Measurements from ENCODE around the gene TFAP2C. TPM values are rescaled to one million over a fixed set of nuclear protein-coding genes. Genes with fewer than 3 reads are reported as not detected.

Gene TFAP2C
- total RNA-seq = under 1 TPM; 0.47 to 0.56 TPM
- long read RNA-seq = 0 reads

DNA sequence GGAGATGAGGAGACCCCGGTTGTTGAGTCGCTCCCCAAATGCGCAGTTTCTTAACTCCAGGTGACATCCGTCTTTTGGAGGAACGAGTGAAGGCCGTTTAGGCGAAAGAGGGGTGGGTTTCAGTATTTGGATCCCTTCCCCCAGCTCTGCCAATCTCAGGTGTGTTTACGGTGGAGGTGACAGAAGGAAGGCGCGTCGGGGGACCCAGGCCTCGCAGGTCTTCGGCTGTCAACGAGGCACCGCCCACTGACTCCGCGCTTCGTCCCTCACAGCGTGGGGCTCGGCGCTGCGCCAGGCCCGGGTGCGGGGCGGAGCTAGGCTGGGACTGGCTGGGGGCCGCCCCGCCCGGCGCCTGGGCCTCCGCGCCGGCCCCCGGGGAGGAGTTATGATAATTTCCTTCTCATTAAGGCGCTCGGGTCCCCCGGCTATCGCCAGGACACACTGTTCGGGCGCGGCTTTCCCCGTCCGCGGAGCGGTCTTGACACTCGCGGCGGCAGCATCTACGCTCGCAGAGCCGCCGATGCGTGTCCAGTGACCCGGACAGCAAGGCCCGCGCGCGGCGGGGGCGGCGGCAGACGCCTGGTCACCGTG is at the start of gene TFAP2C:
TFAP2C (plus strand) TSS at position 434 of the 591 bp plus-strand sequence. CDS start 239 bp downstream, outside the sequence.
- ATAC-seq (peak; percentile 69 to 91), DNase-seq (peak; percentile 76)
- intact Hi-C loops (cut with DNase I) = no loop called here

DNA sequence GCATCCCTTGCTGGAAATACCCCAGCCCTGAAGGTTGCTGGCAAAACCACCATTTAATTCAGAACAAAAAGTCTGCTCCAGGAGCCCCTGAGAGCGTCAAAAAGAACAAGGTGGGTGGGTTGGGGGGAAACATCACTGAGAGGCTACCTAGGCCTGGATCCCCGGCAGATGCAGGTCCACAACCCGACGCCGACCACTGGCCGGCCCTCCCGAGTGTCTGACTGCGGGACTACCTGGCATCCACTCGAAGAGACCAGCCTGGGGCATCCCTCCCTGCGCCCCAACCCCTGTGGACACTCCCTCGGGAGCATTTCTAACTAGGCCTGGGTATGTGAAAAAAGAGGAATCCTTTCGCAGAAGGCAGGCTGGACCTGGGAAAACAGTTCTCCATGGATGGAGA is 48.9 kb upstream of the TFAP2C start:
- ATAC-seq = no peak
- DNase-seq = no peak
- intact Hi-C loops (cut with DNase I) = no loop called here

DNA sequence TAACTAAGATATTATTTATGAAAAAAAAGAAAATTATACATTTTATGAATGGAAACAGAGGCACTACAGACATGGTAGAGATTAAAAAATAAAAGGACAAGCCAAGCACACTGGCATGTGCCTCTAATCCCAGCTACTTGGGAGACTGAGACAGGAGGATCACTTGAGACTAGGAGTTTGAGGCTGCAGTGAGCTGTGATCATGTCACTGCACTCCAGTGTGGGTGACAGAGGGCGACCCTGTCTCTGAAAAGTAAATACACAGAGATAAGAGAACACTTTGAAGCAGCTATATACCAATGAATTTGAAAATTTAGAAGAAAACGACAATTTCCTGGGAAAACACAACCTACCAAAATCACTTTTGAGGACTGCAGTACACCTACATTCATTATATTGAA is 47.4 kb upstream of the TFAP2C start:
- intact Hi-C loops (cut with DNase I) = no loop called here
- no peak for DNase-seq
- ATAC-seq = no peak

DNA sequence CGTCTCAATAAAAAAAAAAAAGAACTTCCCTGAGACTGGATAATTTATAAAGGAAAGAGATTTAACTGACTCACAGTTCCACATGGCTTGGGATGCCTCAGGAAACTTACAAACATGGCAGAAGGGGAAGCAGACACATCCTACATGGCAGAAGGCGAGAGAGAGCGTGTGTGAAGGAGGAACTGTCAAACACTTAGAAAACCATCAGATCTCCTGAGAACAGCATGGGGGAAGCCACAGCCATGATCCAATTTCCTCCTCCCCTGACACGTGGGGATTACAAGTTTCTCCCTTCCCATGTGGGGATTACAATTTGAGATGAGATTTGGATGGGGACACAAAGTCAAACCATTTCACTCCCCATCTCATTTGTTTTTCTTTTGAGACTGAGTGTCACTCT is 46.6 kb upstream of the TFAP2C start:
- DNase-seq = no peak
- no peak for ATAC-seq
- intact Hi-C loops (cut with DNase I) = no loop called here

DNA sequence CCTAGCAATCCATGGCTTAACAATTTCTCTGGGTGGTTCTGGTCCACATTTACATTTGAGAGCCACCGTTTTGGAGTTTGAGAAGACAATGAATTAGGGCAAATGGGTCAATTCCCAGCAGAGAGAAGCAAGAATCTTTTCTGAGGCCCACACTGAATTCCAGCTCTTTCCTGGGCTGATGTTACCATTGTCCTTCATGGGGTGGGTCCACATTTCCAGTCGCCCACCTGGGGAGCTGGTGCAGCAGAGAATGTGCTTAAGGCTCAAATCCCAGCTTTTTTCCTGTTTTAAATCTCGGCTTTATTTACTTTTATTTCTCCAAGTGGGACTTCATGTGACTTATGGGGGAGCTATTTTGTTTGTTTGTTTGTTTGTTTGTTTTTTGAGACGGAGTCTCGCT is 44.2 kb upstream of the TFAP2C start:
- no peak for DNase-seq
- no peak for ATAC-seq
- intact Hi-C loops (cut with DNase I) = no loop called here

DNA sequence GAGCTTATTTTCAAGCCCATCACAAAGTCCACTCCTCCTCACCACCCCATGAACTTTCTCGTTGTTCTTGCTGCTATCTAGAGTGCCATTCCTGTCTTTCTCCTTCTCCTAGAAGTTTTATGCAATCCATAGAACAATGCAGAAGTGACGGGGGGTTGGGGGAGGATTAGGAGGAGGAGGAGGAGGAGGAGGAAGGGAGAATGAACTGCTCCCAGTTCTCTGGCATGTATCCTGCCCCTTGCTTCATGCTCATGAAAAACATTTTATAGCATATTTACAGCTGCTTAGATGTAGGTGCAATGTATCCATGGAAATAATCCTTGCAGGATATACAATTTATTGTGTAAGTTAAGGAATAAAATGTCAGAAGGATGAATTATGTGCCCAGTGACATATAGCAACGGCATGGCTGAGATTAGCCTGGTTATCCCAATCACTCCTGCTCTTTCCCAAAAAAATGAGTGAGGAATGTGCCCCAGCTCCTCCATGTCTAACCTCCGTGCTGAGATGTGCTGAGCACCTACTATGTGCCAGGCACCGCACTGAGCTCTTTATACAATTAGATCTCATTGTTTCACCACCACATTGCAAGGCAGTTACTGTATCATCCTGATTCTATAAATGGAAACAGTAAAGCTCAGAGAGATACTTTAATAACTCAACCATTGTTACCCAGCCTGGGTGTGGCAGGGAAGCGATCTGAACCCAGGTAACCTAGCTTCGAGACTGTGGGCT is 41.6 kb upstream of the TFAP2C start:
- DNase-seq = no peak
- intact Hi-C loops (cut with DNase I) = no loop called here
- ATAC-seq = no peak

DNA sequence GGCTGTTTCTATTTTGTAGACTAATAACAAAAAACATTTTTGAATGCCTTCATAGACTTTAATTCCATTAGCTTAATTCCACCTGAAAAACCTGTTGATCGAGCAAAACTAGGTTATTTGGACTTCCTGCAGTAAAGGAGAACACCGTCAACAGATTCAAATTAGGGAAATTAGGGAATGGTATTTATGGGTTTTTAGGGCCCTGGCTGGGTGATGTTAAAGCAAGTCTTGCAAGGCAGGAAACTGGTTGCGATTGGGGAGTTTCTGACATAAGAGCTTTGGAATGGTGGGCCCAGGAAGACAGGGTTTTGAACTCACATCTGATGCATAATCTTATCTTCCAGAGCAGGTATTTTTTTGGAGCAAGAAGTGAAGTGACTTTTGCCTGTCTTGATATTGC is 40.1 kb upstream of the TFAP2C start:
- ATAC-seq = no peak

DNA sequence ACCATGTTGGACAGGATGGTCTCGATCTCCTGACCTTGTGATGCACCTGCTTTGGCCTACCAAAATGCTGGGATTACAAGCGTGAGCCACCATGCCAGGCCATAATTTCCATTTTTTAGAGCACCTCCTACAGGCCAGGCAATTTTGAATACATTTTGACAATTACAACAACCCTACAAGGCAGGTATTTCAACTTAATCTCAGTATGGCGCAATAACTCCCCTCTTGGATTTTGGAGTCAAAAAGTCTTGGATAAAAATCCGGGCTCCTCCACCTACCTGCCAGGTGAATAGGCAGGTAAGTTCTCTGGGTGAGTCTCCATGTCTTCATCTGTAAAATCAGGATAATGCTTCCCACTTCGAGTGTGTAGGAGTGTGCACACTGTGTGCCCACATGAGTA is 39.5 kb upstream of the TFAP2C start:
- DNase-seq (no peak), ATAC-seq (no peak)
- intact Hi-C loops (cut with DNase I) = no loop called here

More for the DNA sequence above, 40.1 kb upstream of the TFAP2C start:
- DNase-seq = no peak
- intact Hi-C loops (cut with DNase I) = no loop called here

DNA sequence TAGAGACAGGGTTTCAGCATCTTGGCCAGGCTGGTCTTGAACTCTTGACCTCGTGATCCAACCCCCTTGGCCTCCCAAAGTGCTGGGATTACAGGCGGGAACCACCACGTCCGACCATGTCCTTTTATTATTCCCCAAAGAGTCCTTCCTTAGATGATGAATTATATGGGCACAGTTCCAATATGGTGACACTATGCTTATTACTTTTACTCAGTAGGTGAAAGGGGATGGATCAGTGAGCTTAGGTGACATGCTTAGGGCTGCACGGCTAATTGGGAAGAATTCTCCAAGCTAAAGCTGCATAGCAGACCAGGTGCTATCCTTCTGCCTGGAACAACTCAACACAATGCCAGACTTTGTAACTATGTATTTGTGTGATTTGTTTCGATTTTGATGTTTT is 38.2 kb upstream of the TFAP2C start:
- ATAC-seq (no peak), DNase-seq (no peak)
- intact Hi-C loops (cut with DNase I) = no loop called here

DNA sequence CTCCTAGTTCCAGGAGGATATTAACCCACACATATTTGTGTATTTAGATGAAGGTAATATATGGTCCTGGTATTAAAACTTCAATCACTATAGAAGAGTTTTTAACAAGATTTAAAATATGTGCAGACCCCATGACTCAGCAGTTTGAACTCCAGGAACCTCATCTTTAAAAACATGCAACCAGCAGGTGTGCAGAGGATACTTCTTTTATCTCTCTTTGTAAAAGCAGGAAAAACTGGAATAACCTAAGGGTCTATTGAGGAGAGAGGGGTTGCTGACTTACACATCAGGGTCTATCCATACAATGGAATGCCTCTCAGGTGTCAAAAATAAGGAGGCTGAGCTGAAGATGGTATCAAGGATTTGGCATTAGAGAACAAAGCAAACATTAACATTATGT is 36.9 kb upstream of the TFAP2C start:
- intact Hi-C loops (cut with DNase I) = no loop called here
- DNase-seq (no peak), ATAC-seq (no peak)

DNA sequence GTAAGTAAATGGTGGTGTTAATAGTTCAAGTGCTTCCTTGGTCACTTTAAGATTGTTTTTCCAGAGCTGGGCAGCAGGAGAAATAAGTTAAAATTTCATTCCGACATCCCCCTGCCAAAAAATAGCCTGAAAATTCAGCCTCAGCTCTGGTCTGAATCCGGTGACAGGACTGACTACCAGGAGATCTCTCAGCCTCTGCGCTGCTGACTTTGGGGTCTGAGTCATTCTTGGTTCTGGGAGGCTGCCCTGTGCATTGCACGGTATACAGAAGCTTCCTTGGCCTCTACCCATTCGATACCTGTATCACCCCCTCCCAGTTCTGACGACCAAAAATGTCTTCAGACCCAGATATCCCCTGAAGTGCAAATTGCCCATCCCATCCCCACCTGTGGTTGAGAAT is 36.3 kb upstream of the TFAP2C start:
- no peak for DNase-seq
- no peak for ATAC-seq
- intact Hi-C loops (cut with DNase I) = no loop called here

DNA sequence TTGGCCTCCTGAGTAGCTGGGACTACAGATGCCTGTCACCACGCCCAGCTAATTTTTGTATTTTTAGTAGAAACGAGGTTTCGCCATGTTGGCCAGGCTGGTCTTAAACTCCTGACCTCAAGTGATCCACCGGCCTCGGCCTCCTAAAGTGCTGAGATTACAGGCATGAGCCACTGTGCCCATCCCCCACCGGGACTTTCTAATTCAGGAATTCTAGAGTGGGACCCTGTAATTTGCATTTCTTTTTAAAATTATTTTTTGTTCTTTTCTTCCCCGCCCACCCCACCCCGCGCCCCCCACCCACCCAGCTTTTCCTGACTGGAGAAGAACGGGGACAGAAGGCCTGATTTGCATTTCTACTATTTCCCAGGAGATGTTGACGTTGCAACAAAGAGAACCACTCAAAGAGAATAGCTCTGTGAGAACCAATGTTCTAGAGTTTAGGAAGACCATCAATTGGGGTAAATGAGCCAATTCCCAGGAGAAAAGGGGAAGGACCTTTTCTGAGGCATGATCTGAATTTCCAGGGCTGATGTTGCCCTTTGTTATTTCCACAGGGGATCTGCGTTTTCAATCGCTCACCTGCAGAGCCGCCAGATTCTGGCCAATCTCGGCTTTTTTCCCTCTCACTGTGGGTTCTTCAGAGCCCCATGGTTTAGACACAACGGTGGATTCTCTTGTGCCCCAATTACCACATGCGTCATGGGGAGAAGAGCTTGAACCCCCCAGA is 33.2 kb upstream of the TFAP2C start:
- intact Hi-C loops (cut with DNase I) = no loop called here
- ATAC-seq (no peak), DNase-seq (no peak)

DNA sequence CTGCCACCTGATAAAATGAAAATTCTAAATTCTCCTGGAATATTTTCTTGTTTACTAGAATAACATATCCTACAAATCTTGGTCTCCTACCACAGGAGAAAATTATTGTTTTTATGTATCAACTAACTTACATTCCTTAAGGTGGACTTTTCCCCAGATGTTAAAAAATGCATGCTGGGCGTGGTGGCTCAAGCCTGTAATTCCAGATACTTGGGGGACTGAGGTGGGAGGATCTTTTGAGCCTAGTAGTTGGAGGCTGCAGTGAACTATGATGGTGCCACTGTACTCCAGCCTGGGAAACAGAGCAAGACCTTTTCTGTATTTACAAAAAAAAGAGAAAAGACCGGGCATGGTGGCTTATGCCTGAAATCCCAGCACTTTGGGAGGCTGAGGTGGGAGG is 27.9 kb upstream of the TFAP2C start:
- DNase-seq (no peak), ATAC-seq (no peak)
- intact Hi-C loops (cut with DNase I) = no loop called here

DNA sequence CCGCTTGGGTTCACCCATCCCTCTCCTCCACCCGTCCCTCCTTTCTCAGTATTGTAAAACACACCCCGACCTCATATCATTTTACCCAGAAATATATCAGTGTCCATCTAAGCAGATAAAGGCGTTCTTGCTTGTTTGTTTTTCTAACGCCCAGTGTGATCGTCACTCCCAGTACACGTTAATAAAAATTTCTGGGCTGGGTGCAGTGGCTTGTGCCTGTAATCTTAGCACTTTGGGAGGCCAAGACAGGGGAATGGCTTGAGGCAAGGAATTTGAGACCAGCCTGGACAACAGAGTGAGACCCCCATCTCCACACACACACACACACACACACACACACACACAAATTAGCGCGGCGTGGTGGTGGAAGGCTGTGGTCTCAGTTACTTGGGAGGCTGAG is 24.4 kb upstream of the TFAP2C start:
- intact Hi-C loops (cut with DNase I) = no loop called here
- ATAC-seq (no peak), DNase-seq (no peak)

DNA sequence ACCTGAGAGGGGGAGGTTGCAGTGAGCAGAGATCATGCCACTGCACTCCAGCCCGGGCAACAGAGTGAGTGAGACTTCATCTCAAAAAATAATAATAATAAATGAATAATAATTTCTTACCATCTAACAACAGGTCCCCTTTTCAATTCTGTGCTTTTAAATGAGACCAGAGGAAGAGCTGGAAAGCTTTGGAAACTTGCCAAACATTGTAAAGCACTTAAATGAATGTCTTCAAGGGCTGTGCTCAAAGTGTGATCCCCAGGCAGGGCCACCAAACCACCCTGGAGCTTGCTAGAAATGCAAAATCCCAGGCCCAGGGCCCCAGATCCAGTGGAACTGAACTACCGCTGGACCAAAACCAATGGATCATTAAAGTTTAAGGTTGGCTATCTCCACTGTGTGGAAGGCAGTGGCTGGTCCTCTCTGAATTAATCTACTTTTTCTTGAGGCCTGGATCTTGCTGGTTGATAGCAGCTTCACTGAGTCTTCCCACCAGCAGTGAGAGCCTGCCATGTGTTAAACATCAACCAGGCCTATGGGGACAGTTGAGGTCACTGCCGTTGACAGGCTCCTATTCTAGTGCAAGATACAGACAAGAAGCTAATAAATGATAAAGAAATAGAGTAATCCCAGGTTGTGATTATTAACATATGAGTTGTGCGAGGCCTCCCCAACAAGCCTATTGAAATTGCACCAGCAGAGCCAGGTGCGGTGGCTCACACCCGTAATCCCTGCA is 23.7 kb upstream of the TFAP2C start:
- DNase-seq (no peak), ATAC-seq (no peak)
- intact Hi-C loops (cut with DNase I) = no loop called here

DNA sequence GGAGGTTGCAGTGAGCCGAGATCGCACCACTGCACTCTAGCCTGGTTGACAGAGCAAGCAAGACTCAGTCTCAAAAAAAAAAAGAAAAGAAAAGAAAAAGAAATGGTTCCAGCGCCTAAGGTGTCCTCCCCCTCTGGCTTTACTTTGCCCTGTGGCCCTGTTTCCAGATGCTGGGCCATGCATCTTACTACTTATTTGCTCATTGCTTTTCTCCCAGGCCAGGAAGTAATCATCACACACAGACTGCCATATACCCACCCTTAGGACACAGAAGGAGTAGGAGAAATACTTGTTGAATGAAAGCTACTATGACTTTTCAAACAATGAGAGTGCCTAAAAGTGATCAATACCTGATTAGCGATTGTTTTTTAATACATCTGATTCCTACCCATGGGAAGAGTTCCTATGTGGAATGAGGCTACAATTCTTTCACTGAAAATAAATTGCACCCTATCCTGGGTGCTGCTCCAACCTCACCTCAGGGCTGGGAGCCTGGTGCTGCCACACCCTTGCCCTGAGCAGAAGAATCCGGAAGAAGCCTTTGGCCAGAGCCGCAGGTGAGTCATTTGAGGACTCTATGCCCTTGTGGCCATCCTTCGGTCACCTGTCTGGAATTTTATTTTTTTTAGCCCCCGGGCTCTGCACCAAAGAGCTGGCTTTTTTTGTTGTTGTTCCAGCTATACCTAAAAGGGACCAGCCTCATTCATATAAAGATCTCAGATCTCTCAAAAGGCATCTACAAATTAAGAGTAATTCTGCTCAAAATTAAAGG is 22.7 kb upstream of the TFAP2C start:
- DNase-seq (no peak), ATAC-seq (no peak)
- intact Hi-C loops (cut with DNase I) = no loop called here

DNA sequence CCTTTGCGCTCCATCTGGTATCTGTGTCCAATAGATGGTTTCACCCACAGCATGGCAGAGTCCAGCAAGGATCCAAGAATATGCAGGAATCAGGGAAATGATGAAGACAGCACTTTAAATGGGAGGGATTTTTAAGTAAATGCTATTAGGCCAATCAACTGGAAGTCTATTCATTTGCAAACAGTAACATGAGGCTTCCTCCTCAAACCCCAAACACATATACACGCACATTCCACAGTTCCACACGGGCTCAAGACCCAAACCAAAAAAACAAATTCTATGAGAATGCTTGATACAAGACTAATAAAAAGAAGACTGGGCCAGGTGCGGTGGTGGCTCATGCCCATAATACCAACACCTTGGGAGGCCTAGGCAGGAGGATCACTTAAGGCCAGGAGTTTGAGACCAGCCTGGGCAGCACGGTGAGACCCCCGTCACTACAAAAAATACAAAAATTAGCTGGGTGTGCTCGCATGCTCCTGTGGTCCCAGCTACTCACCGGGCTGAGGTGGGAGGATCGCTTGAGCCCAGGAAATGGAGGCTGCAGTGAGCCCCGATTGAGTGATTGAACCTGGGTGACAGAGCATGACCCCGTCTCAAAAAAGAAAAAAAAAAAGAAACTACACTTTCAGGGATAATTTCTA is 21.9 kb upstream of the TFAP2C start:
- no peak for DNase-seq
- no peak for ATAC-seq
- intact Hi-C loops (cut with DNase I) = no loop called here

DNA sequence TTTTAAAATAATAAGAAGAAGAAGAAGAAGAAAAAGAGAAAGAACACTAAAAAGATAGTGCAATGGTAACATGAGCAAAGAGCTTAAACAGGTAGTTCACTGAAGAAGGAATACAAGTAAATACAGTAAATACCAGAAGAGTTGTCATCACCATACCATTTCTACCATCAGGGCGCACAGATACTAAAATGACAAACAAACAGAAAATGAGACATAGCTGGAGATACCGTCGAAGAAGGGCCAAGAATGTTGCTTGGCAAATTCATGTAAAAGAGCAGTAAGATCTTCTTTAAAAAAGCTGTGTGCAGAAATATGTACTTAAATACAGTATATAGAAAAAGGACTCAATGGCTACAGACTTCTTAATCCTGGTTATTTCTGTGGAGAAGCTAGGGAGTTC is 20.7 kb upstream of the TFAP2C start:
- intact Hi-C loops (cut with DNase I) = no loop called here
- ATAC-seq (no peak), DNase-seq (no peak)

DNA sequence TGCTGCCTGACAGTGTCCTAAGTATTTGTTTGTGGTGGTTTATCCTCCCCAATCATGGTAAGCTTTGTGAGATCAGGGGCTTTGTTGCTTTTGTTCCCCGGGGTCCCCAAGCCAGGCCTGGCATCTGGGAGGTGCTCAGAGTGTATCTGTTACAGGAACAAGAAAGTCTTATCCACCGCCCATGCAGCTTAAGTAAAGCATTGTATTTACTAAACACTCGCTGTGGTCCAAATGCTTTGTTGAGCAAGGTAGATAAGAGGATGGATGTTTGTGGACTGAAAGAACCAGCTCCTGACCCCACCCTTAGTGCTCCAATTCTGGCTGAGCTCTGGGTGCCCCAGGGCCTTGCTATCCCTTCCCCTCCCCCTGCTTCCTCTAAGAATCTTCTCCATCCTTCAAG is 19.8 kb upstream of the TFAP2C start:
- ATAC-seq (no peak), DNase-seq (no peak)
- intact Hi-C loops (cut with DNase I) = no loop called here

All from left cardiac atrium (tissue), 4 donors.